ENCODE results near the gene IL1RAPL2. TPM values are rescaled to one million over a fixed set of nuclear protein-coding genes. Genes with fewer than 3 reads are reported as not detected.
"Not testable (repeated sequence)": the region's sequence is repeated elsewhere in the genome, so short reads cannot be mapped to it uniquely, and the experiment has no call there.

IL1RAPL2 gene
- polyA plus RNA-seq, 2 donors: not detected

- H3K4me1 ChIP-seq (ENCODE audit: control insufficient read depth in 2 of 2, insufficient read depth in 2 of 2, low read length in 1 of 2): no peaks in the 10 kb centered on the region
- H3K4me3 ChIP-seq (ENCODE audit: low read depth in 1 of 2, low read length in 2 of 2): no peak overlapping the region
- H3K27ac ChIP-seq (ENCODE audit: low read depth in 2 of 2, low read length in 1 of 2): no peak overlapping the region
- H3K27me3 ChIP-seq (ENCODE audit: control insufficient read depth in 1 of 2, insufficient read depth in 2 of 2, low read length in 2 of 2): no peaks in the 10 kb centered on the region
- WGBS, 2 donors: 83 to 84% methylated on average over 3 of the region's 3 CpGs
- no peaks in the 10 kb centered on the region for H3K36me3 ChIP-seq (ENCODE audit: control insufficient read depth in 2 of 2, insufficient read depth in 2 of 2, low read length in 1 of 2)
- H3K9me3 ChIP-seq (ENCODE audit: control insufficient read depth in 2 of 2, insufficient read depth in 1 of 2, low read depth in 1 of 2, low read length in 1 of 2): no peaks in the 10 kb centered on the region
Measured at GRCh38 chrX:105101378-105101777, 535.4 kb downstream of the IL1RAPL2 start.

DNA sequence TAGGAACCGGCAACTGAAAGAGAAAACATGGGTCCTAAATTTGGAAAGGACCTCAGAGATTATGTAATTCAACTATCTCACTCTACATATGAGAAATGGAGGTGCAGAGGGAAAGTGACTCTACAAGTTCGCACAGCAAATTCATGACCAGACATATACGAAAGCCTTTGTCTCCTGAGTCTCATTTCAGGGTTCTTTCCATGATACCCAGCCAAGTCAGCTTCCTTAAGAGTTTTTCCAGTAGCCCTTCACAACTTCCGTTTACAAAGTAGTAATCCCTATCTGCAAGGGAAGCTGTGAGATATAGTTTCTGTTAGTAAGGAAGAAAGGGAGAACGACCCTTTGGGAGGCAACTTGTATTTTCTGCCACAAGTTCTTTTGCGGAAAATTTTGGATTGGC, 543.9 kb downstream of the IL1RAPL2 start:
- Histone ChIP-seq H3K36me3 (ENCODE audit: control insufficient read depth in 2 of 2, insufficient read depth in 2 of 2, low read length in 1 of 2) (no peaks in the 10 kb centered on the region), H3K27ac (ENCODE audit: low read depth in 2 of 2, low read length in 1 of 2) (no peak overlapping the region), H3K4me1 (ENCODE audit: control insufficient read depth in 2 of 2, insufficient read depth in 2 of 2, low read length in 1 of 2) (no peaks in the 10 kb centered on the region), H3K4me3 (ENCODE audit: low read depth in 1 of 2, low read length in 2 of 2) (no peak overlapping the region), H3K27me3 (ENCODE audit: control insufficient read depth in 1 of 2, insufficient read depth in 2 of 2, low read length in 2 of 2) (no peaks in the 10 kb centered on the region), H3K9me3 (ENCODE audit: control insufficient read depth in 2 of 2, insufficient read depth in 1 of 2, low read depth in 1 of 2, low read length in 1 of 2) (no peaks in the 10 kb centered on the region)
- 69 to 71% methylated on average over 6 of the region's 6 CpGs for WGBS, 2 donors

DNA sequence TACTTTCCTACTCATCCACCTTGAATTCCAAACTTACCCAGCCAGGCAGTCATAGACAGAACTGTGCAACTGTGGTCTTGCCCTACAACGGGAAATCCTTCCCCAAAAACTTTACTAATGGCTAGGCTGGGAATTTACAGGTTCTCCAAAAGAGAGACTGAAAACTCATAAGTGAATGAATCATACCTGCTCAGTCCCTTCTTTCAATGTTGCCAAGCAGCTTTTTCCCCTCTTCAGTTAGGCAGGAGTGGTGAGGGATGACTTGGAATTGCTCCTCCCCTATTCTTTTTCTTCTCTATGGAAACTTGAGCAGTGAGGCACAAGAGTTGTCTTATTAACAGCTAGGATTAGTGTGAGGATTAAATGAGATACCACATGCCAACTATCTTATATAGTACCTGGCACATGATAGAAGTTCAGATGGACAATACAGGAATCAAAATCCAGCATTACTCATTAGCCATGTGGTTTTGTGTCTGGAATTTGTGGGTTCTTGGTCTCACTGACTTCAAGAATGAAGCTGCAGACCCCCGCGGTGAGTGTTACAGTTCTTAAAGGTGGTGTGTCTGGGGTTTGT, 548.6 kb downstream of the IL1RAPL2 start:
- H3K27me3 ChIP-seq (ENCODE audit: control insufficient read depth in 1 of 2, insufficient read depth in 2 of 2, low read length in 2 of 2): no peaks in the 10 kb centered on the region
- 71 to 83% methylated on average over 3 of the region's 3 CpGs for WGBS, 2 donors
- H3K4me1 ChIP-seq (ENCODE audit: control insufficient read depth in 2 of 2, insufficient read depth in 2 of 2, low read length in 1 of 2): no peaks in the 10 kb centered on the region
- H3K4me3 ChIP-seq (ENCODE audit: low read depth in 1 of 2, low read length in 2 of 2): no peak overlapping the region
- no peaks in the 10 kb centered on the region for H3K9me3 ChIP-seq (ENCODE audit: control insufficient read depth in 2 of 2, insufficient read depth in 1 of 2, low read depth in 1 of 2, low read length in 1 of 2)
- no peaks in the 10 kb centered on the region for H3K36me3 ChIP-seq (ENCODE audit: control insufficient read depth in 2 of 2, insufficient read depth in 2 of 2, low read length in 1 of 2)
- no peak overlapping the region for H3K27ac ChIP-seq (ENCODE audit: low read depth in 2 of 2, low read length in 1 of 2)

DNA sequence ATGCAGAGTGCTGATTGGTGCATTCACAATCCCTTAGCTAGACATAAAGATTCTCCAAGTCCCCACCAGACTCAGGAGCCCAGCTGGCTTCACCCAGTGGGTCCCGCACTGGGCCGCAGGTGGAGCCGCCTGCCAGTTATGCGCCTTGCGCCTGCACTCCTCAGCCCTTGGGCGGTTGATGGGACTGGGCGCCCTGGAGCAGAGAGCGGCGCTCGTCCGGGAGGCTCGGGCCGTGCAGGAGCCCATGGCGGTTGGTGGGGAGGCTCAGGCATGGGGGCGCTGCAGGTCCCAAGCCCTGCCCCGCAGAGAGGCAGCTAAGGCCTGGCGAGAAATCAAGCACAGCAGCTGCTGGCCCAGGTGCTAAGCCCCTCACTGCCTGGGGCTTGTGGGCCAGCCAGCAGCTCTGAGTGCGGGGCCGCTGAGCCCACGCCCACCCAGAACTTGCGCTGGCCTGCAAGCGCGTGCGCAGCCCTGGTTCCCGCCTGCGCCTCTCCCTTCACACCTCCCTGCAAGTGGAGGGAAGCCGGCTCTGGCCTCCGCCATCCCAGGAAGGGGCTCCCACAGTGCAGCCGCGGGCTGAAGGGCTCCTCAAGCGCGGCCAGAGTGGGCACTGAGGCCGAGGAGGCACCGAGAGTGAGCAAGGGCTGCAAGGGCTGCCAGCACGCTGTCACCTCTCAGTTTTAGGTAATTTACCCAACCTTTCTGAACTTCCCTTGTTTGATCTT, 549.8 kb downstream of the IL1RAPL2 start:
- H3K4me3 ChIP-seq (ENCODE audit: low read depth in 1 of 2, low read length in 2 of 2); H3K9me3 ChIP-seq (ENCODE audit: control insufficient read depth in 2 of 2, insufficient read depth in 1 of 2, low read depth in 1 of 2, low read length in 1 of 2); H3K36me3 ChIP-seq (ENCODE audit: control insufficient read depth in 2 of 2, insufficient read depth in 2 of 2, low read length in 1 of 2); H3K27me3 ChIP-seq (ENCODE audit: control insufficient read depth in 1 of 2, insufficient read depth in 2 of 2, low read length in 2 of 2); H3K27ac ChIP-seq (ENCODE audit: low read depth in 2 of 2, low read length in 1 of 2); H3K4me1 ChIP-seq (ENCODE audit: control insufficient read depth in 2 of 2, insufficient read depth in 2 of 2, low read length in 1 of 2): not testable (repeated sequence)
- 89 to 93% methylated on average over 35 of the region's 35 CpGs for WGBS, 2 donors

DNA sequence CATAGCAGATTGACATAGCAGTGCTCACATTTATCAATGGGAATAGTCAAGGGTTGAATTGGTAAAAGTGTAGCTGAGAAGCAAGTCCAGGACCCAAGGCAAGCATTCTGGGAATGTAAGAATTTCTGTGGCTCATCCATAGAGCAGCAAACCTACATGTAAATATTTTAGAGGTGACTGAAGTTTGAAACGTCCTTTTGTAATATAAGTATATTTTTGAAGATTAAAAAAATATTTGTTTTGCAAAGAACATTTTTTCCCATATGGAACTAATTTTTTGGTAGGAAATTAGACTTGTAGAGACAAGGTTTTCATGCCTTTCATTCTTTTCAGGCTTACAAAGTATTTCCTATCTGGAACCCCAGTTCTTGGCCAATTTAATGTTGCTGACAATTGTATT, 550.5 kb downstream of the IL1RAPL2 start:
- 25 to 36% methylated on average over 1 of the region's 1 CpG for WGBS, 2 donors
- Histone ChIP-seq H3K9me3 (ENCODE audit: control insufficient read depth in 2 of 2, insufficient read depth in 1 of 2, low read depth in 1 of 2, low read length in 1 of 2) (no peaks in the 10 kb centered on the region), H3K4me3 (ENCODE audit: low read depth in 1 of 2, low read length in 2 of 2) (no peak overlapping the region), H3K4me1 (ENCODE audit: control insufficient read depth in 2 of 2, insufficient read depth in 2 of 2, low read length in 1 of 2) (no peaks in the 10 kb centered on the region), H3K36me3 (ENCODE audit: control insufficient read depth in 2 of 2, insufficient read depth in 2 of 2, low read length in 1 of 2) (no peaks in the 10 kb centered on the region), H3K27me3 (ENCODE audit: control insufficient read depth in 1 of 2, insufficient read depth in 2 of 2, low read length in 2 of 2) (no peaks in the 10 kb centered on the region), H3K27ac (ENCODE audit: low read depth in 2 of 2, low read length in 1 of 2) (no peak overlapping the region)

DNA sequence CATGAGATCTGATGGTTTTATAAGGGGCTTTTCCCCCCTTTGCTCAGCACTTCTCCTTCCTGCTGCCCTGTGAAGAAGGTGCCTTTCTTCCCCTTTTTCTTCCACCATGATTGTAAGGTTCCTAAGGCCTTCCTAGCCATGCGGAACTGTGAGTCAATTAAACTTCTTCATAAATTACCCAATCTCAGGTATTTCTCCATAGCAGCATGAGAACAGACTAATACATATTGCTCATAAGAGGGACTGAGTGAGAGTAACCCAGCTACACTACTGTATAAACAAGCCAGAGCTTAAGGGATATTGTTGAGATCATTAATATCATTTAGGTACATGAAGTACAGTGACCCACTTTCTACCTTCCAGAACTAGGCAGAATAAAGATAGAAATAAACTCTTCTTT, 551.6 kb downstream of the IL1RAPL2 start:
- Histone ChIP-seq H3K27ac (ENCODE audit: low read depth in 2 of 2, low read length in 1 of 2) (no peak overlapping the region), H3K9me3 (ENCODE audit: control insufficient read depth in 2 of 2, insufficient read depth in 1 of 2, low read depth in 1 of 2, low read length in 1 of 2) (no peaks in the 10 kb centered on the region), H3K4me3 (ENCODE audit: low read depth in 1 of 2, low read length in 2 of 2) (no peak overlapping the region), H3K4me1 (ENCODE audit: control insufficient read depth in 2 of 2, insufficient read depth in 2 of 2, low read length in 1 of 2) (no peaks in the 10 kb centered on the region), H3K27me3 (ENCODE audit: control insufficient read depth in 1 of 2, insufficient read depth in 2 of 2, low read length in 2 of 2) (no peaks in the 10 kb centered on the region), H3K36me3 (ENCODE audit: control insufficient read depth in 2 of 2, insufficient read depth in 2 of 2, low read length in 1 of 2) (no peaks in the 10 kb centered on the region)
- WGBS, 2 donors: 88 to 93% methylated on average over 1 of the region's 1 CpG

GRCh38 chrX:105120463-105120862, 554.5 kb downstream of the IL1RAPL2 start:
- 52 to 56% methylated on average over 4 of the region's 4 CpGs for WGBS, 2 donors
- Histone ChIP-seq H3K27me3 (ENCODE audit: control insufficient read depth in 1 of 2, insufficient read depth in 2 of 2, low read length in 2 of 2) (no peaks in the 10 kb centered on the region), H3K36me3 (ENCODE audit: control insufficient read depth in 2 of 2, insufficient read depth in 2 of 2, low read length in 1 of 2) (no peaks in the 10 kb centered on the region), H3K4me3 (ENCODE audit: low read depth in 1 of 2, low read length in 2 of 2) (no peak overlapping the region), H3K27ac (ENCODE audit: low read depth in 2 of 2, low read length in 1 of 2) (no peak overlapping the region), H3K9me3 (ENCODE audit: control insufficient read depth in 2 of 2, insufficient read depth in 1 of 2, low read depth in 1 of 2, low read length in 1 of 2) (no peaks in the 10 kb centered on the region), H3K4me1 (ENCODE audit: control insufficient read depth in 2 of 2, insufficient read depth in 2 of 2, low read length in 1 of 2) (no peaks in the 10 kb centered on the region)

GRCh38 chrX:105121186-105121585, 555.2 kb downstream of the IL1RAPL2 start:
- Histone ChIP-seq H3K4me1 (ENCODE audit: control insufficient read depth in 2 of 2, insufficient read depth in 2 of 2, low read length in 1 of 2) (no peaks in the 10 kb centered on the region), H3K4me3 (ENCODE audit: low read depth in 1 of 2, low read length in 2 of 2) (no peak overlapping the region), H3K36me3 (ENCODE audit: control insufficient read depth in 2 of 2, insufficient read depth in 2 of 2, low read length in 1 of 2) (no peaks in the 10 kb centered on the region), H3K9me3 (ENCODE audit: control insufficient read depth in 2 of 2, insufficient read depth in 1 of 2, low read depth in 1 of 2, low read length in 1 of 2) (no peaks in the 10 kb centered on the region), H3K27ac (ENCODE audit: low read depth in 2 of 2, low read length in 1 of 2) (no peak overlapping the region), H3K27me3 (ENCODE audit: control insufficient read depth in 1 of 2, insufficient read depth in 2 of 2, low read length in 2 of 2) (no peaks in the 10 kb centered on the region)
- WGBS, 2 donors: 54 to 77% methylated on average over 2 of the region's 2 CpGs

DNA sequence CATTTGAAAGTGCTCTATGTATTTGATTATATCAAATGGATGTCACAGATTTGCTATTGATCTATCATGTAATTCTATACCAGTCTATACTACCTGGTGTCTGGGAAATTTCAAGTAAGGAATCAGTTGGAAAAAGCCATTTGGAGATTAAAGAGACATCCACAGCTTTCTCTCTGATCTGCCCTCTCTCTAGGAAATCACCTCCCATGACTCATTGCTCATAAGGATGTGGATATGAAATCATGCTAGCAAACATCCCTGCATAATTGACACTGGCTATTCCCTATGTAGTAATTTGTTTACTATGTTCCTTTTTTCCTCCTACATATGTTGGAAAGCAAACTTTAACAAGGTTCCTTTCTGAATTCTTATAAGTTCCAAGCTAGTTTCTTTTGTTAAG, 560.2 kb downstream of the IL1RAPL2 start:
- Histone ChIP-seq H3K4me1 (ENCODE audit: control insufficient read depth in 2 of 2, insufficient read depth in 2 of 2, low read length in 1 of 2) (no peaks in the 10 kb centered on the region), H3K27me3 (ENCODE audit: control insufficient read depth in 1 of 2, insufficient read depth in 2 of 2, low read length in 2 of 2) (no peaks in the 10 kb centered on the region), H3K36me3 (ENCODE audit: control insufficient read depth in 2 of 2, insufficient read depth in 2 of 2, low read length in 1 of 2) (no peaks in the 10 kb centered on the region), H3K4me3 (ENCODE audit: low read depth in 1 of 2, low read length in 2 of 2) (no peak overlapping the region), H3K9me3 (ENCODE audit: control insufficient read depth in 2 of 2, insufficient read depth in 1 of 2, low read depth in 1 of 2, low read length in 1 of 2) (no peaks in the 10 kb centered on the region), H3K27ac (ENCODE audit: low read depth in 2 of 2, low read length in 1 of 2) (no peak overlapping the region)

GRCh38 chrX:105134273-105134672, 568.3 kb downstream of the IL1RAPL2 start:
- peaks cover 0 to 3% of the 10 kb centered on the region in 2 donors for H3K27me3 ChIP-seq (ENCODE audit: control insufficient read depth in 1 of 2, insufficient read depth in 2 of 2, low read length in 2 of 2)

More at GRCh38 chrX:105134273-105134672, 568.3 kb downstream of the IL1RAPL2 start:
- H3K27ac ChIP-seq (ENCODE audit: low read depth in 2 of 2, low read length in 1 of 2): no peak overlapping the region
- H3K4me1 ChIP-seq (ENCODE audit: control insufficient read depth in 2 of 2, insufficient read depth in 2 of 2, low read length in 1 of 2): no peaks in the 10 kb centered on the region
- no peaks in the 10 kb centered on the region for H3K36me3 ChIP-seq (ENCODE audit: control insufficient read depth in 2 of 2, insufficient read depth in 2 of 2, low read length in 1 of 2)
- H3K9me3 ChIP-seq (ENCODE audit: control insufficient read depth in 2 of 2, insufficient read depth in 1 of 2, low read depth in 1 of 2, low read length in 1 of 2): no peaks in the 10 kb centered on the region
- no peak overlapping the region for H3K4me3 ChIP-seq (ENCODE audit: low read depth in 1 of 2, low read length in 2 of 2)

Measured in esophagus (tissue), 2 donors.